OCI-LY7 (cell line): ENCODE measurements around the gene RNF208. TPM values are rescaled to one million over a fixed set of nuclear protein-coding genes. Genes with fewer than 3 reads are reported as not detected.

Experiments
- BruUV-seq: library from RNA; stranded (reverse); fragments of 400-500 nt; replicated peaks from 2 replicates; lab custom pipeline; 2021; lab: Mats Ljungman, UMichigan
- CTCF ChIA-PET: fragments of 300-600 bp; sonication (Branson Sonifier 250); formaldehyde crosslinking; loops from one replicate; lab custom pipeline; 2022; ENCODE audit warnings: antibody characterized with exemption; ENCODE audit not compliant: unreplicated experiment; lab: Charles Lee
- POLR2A ChIA-PET: fragments of 300-600 bp; sonication (Branson Sonifier 250); formaldehyde crosslinking; loops from one replicate; lab custom pipeline; 2022; ENCODE audit warnings: antibody characterized with exemption; lab: Charles Lee
- DNase-seq: peaks from one replicate; pipeline ENCODE4 v3.0.0-alpha.2; 2015; ENCODE audit warnings: low spot score
- H2AFZ ChIP-seq: fragments of 200-600 bp; sonication (generic), shearing (Covaris generic); 2 replicates; pipeline ENCODE4 v1.6.1; 2014; ENCODE audit warnings: mild to moderate bottlenecking, antibody characterized with exemption, low read length, moderate library complexity
- H3K27ac ChIP-seq: fragments of 200-600 bp; sonication (generic); 2 replicates; pipeline ENCODE4 v1.5.1; 2014; ENCODE audit warnings: mixed run types, low read depth, mild to moderate bottlenecking, moderate library complexity, low read length, inconsistent platforms; ENCODE audit not compliant: poor library complexity, severe bottlenecking
- H3K36me3 ChIP-seq: fragments of 200-600 bp; sonication (generic); 2 replicates; pipeline ENCODE4 v1.6.1; 2014; ENCODE audit warnings: mild to moderate bottlenecking, antibody characterized with exemption, low read length, moderate library complexity, mixed read lengths; ENCODE audit not compliant: insufficient read depth
- H3K4me1 ChIP-seq: fragments of 200-600 bp; sonication (generic); 2 replicates; pipeline ENCODE4 v1.5.1; 2014; ENCODE audit warnings: mild to moderate bottlenecking, low read length; ENCODE audit not compliant: insufficient read depth, poor library complexity, severe bottlenecking
- H3K4me2 ChIP-seq: fragments of 200-600 bp; sonication (generic); 2 replicates; pipeline ENCODE4 v1.6.1; 2014; ENCODE audit warnings: mild to moderate bottlenecking, low read length
- H3K4me3 ChIP-seq: fragments of 200-600 bp; sonication (generic); 2 replicates; pipeline ENCODE4 v1.5.1; 2014; ENCODE audit warnings: mild to moderate bottlenecking, low read depth, low read length; ENCODE audit not compliant: poor library complexity, severe bottlenecking
- H3K79me2 ChIP-seq: fragments of 200-600 bp; sonication (generic); 2 replicates; pipeline ENCODE4 v1.6.1; 2016; ENCODE audit warnings: low read depth, mild to moderate bottlenecking, low read length, moderate library complexity, mixed read lengths; ENCODE audit not compliant: insufficient read depth
- H3K9me2 ChIP-seq: fragments of 200-600 bp; sonication (generic); 2 replicates; pipeline ENCODE4 v1.6.1; 2016; ENCODE audit warnings: mild to moderate bottlenecking, low read length, mixed read lengths; ENCODE audit not compliant: insufficient read depth
- H3K9me3 ChIP-seq: fragments of 200-600 bp; sonication (generic); 2 replicates; pipeline ENCODE4 v1.6.1; 2014; ENCODE audit warnings: mild to moderate bottlenecking, mixed run types, low read length, mixed read lengths
- H4K20me1 ChIP-seq: fragments of 200-600 bp; sonication (generic); 2 replicates; pipeline ENCODE4 v1.6.1; 2014; ENCODE audit warnings: mild to moderate bottlenecking, antibody characterized with exemption, low read length, moderate library complexity, mixed read lengths; ENCODE audit not compliant: insufficient read depth
- EZH2phosphoT487 ChIP-seq: fragments of 200-600 bp; sonication (generic); IDR thresholded peaks from 2 replicates; pipeline ENCODE4 v1.6.1; 2018; ENCODE audit warnings: low read depth, borderline replicate concordance, mild to moderate bottlenecking, mixed run types, antibody characterized with exemption, low read length, moderate library complexity, mixed read lengths
- intact Hi-C: fragments of 100-400 bp; cut with micrococcal nuclease; formaldehyde crosslinking; loops from one replicate; pipeline ENCODE4 v1.10.0; 2022; ENCODE audit not compliant: unreplicated experiment
- total RNA-seq, 2 experiments: library from RNA; depleted of rRNA in 1 of 2; stranded (reverse); fragments of >200 nt in 1 of 2; shearing (Covaris generic) in 1 of 2; gene quantifications; 2 replicates each; pipeline ENCODE4 v1.2.3, GENCODE V29; 2014 to 2022
- TF ChIP-seq, protein P1 (sequence below): fragments of 200-600 bp; sonication (generic); conservative IDR thresholded peaks from 2 replicates; pipeline ENCODE4 v1.5.1; 2014; ENCODE audit warnings: mild to moderate bottlenecking, antibody characterized with exemption, low read length, moderate library complexity, mixed read lengths

The RNF208 gene
- total RNA-seq, 2 experiments from 2014 or later = 0.47 to 5.5 TPM

GRCh38 chr9:137270929-137271695 lies 49.1 kb upstream of the RNF208 start:
- no peak overlapping the region for H3K27ac ChIP-seq
- CTCF ChIA-PET = no interaction called here
- peaks cover 55% of the 10 kb centered on the region for H3K36me3 ChIP-seq
- TF ChIP-seq EZH2phosphoT487 = no peak
- TF ChIP-seq, protein P1, sequence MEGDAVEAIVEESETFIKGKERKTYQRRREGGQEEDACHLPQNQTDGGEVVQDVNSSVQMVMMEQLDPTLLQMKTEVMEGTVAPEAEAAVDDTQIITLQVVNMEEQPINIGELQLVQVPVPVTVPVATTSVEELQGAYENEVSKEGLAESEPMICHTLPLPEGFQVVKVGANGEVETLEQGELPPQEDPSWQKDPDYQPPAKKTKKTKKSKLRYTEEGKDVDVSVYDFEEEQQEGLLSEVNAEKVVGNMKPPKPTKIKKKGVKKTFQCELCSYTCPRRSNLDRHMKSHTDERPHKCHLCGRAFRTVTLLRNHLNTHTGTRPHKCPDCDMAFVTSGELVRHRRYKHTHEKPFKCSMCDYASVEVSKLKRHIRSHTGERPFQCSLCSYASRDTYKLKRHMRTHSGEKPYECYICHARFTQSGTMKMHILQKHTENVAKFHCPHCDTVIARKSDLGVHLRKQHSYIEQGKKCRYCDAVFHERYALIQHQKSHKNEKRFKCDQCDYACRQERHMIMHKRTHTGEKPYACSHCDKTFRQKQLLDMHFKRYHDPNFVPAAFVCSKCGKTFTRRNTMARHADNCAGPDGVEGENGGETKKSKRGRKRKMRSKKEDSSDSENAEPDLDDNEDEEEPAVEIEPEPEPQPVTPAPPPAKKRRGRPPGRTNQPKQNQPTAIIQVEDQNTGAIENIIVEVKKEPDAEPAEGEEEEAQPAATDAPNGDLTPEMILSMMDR = no peak
- POLR2A ChIA-PET = no interaction called here
- no peak overlapping the region for H3K4me2 ChIP-seq
- no peak for DNase-seq
- no peaks in the 10 kb centered on the region for H4K20me1 ChIP-seq
- peaks cover 18% of the 10 kb centered on the region; the same call in 1 of the 2 replicates for H3K79me2 ChIP-seq
- H3K9me2 ChIP-seq = no peaks in the 10 kb centered on the region
- peaks cover 79% of the 10 kb centered on the region for H3K4me1 ChIP-seq
- H2AFZ ChIP-seq = no peak overlapping the region
- H3K4me3 ChIP-seq = no peak overlapping the region
- no TSS peak for BruUV-seq
- intact Hi-C loops = no loop called here
- no peaks in the 10 kb centered on the region for H3K9me3 ChIP-seq

DNA sequence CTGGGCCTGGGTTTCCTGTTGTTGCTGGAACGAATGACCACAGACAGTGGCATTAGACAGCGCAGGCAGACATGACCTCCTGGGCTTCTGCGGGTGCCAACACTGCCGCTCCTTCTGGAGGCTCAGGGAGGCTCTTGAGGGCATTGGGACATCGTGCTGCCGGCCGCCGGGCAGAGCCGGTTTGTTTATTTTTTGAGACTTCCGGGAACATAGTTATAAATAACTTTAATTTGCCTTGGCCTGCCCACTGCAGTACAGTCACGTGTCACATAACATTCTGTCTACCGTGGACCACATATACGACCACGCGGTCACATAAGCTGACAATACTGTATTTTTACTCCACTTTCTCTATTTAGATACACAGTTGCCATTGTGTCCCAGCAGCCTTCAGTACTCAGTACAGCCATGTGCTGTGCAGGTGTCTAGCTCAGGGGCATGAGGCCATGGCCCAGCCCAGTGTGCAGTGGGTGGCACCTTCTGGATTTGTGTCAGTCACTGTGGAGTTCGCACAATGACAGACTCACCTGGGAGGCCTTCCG lies 47.3 kb upstream of the RNF208 start:
- ChIA-PET POLR2A (interaction anchor here (0.6 to 1.2 kb wide), 4 partner anchors 13 to 185 kb away, joined by 3 to 9 read pairs (median 3); partner anchors contain the start of gene NELFB), CTCF (interaction anchor here (0.5 to 0.6 kb wide), 3 partner anchors 31 to 321 kb away, joined by 3 to 13 read pairs (median 3); no protein-coding TSS in a partner anchor)
- peak; percentile 82 for DNase-seq
- Histone ChIP-seq H3K9me3 (no peaks in the 10 kb centered on the region), H4K20me1 (no peaks in the 10 kb centered on the region), H2AFZ (no peak overlapping the region), H3K36me3 (peaks cover 71% of the 10 kb centered on the region), H3K4me3 (peak overlapping the region; percentile 65), H3K79me2 (peaks cover 18% of the 10 kb centered on the region; the same call in 1 of the 2 replicates), H3K9me2 (no peaks in the 10 kb centered on the region), H3K4me2 (peak overlapping the region; percentile 90), H3K27ac (peak overlapping the region; percentile 90), H3K4me1 (peaks cover 61% of the 10 kb centered on the region)
- intact Hi-C loops = loop anchor here (2.0 kb wide), 1 partner anchor 33 kb away; no protein-coding TSS in a partner anchor
- TF ChIP-seq, protein P1 = no peak
- no peak for TF ChIP-seq EZH2phosphoT487
- no TSS peak for BruUV-seq
